NCI-H69 (cell line): ENCODE measurements around the gene CPNE7.

ENCODE experiments used
- DNase-seq: peaks from one replicate; lab custom pipeline; 2025; lab: John Stamatoyannopoulos, UW

Gene CPNE7

GRCh38 chr16:89549007-89549700 lies 26.4 kb upstream of the CPNE7 start:
- DNase-seq, result no peak

DNA sequence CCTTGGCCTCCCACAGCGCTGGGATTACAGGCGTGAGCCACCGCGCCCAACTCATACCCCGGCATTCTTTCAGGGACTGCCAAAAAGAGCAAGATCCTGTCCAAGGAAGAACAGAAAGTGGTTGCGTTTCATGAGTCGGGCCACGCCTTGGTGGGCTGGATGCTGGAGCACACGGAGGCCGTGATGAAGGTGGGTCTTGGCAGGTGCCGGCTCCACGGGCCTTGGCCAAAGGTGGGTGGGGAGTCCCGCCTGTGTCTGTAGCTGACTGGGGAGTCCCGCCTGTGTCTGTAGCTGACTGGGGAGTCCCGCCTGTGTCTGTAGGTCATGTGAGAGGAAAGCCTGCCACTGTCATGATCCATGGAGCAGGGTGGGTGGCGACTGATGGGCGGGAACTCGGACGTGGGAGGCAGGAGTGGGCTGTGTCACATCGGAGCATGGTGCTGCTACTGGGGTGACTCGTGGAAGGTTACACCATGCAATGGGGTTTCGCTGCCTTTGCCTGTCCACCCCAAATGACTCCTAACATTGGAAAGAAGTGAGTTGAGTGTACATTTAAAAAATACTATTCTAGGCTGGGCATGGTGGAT lies 25.0 kb upstream of the CPNE7 start:
- no peak for DNase-seq

GRCh38 chr16:89552329-89552728 lies 23.2 kb upstream of the CPNE7 start:
- no peak for DNase-seq

DNA sequence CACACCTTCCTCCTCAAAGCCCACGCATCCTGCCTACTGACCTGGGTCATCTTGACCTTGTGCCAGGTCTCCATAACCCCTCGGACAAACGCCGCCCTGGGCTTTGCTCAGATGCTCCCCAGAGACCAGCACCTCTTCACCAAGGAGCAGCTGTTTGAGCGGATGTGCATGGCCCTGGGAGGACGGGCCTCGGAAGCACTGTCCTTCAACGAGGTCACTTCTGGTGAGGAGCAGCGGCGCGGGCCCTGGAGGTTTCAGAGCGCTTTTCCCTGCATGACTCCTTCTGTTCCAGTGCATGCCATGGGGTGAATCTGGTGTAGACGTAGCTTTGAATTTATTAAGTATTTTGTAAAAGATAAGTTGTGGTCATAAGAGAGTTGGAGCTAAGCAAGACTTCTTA lies 22.6 kb upstream of the CPNE7 start:
- DNase-seq, result no peak

GRCh38 chr16:89553733-89554132 lies 21.8 kb upstream of the CPNE7 start:
- DNase-seq, result no peak

- no peak for DNase-seq
These were observed 21.2 kb upstream of the CPNE7 start for GRCh38 chr16:89554343-89554742.

- DNase-seq, result no peak
These were observed 20.3 kb upstream of the CPNE7 start for GRCh38 chr16:89555265-89555664.

GRCh38 chr16:89555780-89556179 lies 19.8 kb upstream of the CPNE7 start:
- DNase-seq, result no peak

GRCh38 chr16:89556750-89557689 lies 18.5 kb upstream of the CPNE7 start:
- DNase-seq, result peak; percentile 40

- no peak for DNase-seq
These were observed 17.7 kb upstream of the CPNE7 start for GRCh38 chr16:89557690-89558490.

DNA sequence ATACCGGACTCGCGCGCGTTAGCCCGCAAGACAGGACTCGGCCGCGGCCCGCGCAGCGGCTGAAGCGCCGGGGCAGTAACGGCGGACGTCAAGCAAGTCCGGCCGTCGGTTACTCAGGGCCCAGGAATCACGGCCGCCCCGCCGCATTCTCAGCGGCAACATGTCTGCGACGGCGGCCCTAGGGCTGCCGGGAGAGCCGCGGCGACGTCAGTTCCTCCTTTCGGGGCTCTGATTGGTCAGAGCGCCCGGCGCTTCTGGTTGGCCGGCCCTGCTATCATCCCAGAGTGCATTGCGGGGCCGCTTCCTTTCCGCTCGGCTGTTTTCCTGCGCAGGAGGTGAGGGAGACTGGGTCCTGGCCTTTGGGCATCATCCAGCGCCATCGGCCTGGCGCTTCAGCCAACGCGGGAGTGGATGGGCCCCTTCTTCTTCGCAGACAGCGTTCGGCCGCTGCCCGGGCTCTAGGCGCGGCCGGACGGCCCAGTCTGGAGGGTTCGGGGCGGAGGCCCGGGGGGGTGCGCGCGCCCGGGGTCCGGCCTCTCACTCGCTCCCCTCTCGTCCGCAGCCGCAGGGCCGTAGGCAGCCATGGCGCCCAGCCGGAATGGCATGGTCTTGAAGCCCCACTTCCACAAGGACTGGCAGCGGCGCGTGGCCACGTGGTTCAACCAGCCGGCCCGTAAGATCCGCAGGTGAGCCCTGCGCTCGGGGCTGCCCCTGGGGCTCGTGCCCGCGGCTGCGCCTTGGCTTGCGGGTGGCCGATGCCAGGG lies 15.0 kb upstream of the CPNE7 start, which contains the start of gene RPL13:
Gene RPL13 (plus strand): TSS at position 305 of the 764 bp plus-strand sequence. CDS start 278 bp downstream, at position 583.
- DNase-seq, result peak; percentile 93

DNA sequence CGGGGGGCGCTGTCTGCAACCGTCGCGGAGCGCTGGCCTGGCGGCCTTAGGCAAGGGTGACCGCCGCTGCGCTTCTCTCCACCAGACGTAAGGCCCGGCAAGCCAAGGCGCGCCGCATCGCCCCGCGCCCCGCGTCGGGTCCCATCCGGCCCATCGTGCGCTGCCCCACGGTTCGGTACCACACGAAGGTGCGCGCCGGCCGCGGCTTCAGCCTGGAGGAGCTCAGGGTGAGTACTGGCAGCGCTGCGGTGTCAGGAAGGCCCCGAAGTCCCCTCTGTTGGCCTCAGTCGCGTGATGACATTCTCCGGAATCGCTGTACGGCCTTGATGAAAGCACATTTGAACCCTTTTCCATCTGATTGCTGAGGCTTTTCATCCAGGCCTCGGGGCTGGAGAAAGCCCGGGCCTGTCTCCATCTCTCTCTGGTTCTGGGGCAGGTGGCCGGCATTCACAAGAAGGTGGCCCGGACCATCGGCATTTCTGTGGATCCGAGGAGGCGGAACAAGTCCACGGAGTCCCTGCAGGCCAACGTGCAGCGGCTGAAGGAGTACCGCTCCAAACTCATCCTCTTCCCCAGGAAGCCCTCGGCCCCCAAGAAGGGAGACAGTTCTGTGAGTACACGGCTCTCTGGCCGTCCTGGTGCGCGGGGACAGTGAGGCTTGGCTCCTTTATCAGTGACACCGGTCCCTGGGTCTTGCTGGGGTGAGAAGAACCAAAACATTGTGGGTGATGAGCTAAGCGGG lies 14.2 kb upstream of the CPNE7 start:
- DNase-seq, result no peak

DNA sequence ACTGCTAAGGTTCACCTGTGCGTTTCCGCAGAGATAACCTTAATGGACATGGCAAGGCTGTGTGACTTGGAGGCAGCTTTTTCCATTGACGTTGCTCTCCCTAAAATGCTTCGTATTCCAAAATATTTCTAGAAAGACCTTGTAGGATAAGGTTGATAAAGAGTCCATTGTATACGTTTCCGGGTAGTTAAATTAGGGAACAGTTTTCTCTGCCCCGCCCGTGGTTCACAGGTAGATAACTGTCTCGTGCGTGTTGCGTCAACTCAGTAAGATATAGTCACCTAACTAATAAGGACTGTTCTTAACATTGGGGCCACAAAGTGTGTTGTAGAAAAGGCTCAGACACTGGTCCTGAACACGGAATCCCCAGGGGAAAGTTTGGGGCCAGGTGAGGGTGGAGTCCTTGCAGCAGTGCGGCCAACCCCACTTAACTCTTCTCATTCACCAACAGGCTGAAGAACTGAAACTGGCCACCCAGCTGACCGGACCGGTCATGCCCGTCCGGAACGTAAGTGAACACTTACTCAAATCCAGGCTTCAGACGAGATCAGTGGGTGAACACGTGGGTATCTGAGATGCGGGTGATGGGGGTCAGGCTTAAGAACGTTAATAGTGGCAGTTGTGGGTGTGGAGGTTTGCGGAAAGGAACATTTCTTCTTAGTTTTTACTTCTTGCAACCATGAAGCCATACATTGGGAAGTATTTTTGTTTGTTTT lies 13.5 kb upstream of the CPNE7 start:
- no peak for DNase-seq

- no peak for DNase-seq
These were observed 12.6 kb upstream of the CPNE7 start for GRCh38 chr16:89562939-89563338.

DNA sequence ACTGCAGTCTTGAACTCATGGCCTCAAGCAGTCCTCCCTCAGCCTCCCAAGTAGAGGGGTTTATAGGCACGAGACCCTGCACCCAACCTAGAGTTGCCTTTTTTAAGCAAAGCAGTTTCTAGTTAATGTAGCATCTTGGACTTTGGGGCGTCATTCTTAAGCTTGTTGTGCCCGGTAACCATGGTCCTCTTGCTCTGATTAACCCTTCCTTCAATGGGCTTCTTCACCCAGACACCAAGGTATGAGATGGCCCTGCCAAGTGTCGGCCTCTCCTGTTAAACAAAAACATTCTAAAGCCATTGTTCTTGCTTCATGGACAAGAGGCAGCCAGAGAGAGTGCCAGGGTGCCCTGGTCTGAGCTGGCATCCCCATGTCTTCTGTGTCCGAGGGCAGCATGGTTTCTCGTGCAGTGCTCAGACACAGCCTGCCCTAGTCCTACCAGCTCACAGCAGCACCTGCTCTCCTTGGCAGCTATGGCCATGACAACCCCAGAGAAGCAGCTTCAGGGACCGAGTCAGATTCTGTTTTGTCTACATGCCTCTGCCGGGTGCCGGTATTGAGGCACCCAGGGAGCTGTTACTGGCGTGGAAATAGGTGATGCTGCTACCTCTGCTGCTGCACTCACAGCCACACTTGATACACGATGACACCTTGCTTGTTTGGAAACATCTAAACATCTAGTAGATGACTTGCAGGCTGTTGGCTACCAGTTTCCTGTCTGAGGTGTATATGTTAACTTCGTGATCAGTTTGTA lies 11.7 kb upstream of the CPNE7 start:
- no peak for DNase-seq

DNA sequence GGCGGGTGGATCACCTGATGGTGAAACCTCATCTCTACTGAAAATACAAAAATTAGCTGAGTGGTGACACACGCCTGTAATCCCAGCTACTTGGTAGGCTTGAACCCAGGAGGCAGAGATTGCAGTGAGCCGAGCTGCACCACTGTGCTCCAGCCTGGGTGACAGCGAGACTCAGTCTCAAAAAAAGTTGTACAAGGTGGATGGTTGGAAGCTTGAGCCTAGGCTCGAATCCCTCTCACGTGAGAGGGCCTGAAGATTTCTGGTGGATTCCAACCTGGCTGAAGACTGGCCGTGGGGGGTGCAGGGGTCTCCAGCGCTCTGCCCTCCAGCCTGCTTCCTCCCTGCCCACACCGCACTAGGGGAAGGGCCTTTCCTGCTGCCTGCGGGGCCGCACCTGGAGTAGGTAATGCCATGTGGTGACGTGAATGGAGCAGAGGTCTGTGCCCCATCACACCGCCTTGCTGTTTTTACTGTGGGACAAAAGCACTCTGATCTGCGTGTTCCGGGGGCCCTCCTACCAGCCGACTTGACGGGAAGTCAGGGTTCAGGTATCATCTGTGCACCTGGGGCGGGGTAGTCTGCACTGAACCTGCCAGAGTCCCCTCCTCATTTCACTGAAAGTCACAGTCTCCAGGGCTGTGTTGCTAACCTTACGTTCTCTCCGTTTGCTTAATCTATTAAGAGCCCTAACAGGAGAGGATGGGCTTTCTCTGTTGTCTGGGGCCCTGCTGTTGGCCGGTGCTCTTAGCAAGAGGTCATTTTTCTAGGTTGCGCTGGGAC lies 10.9 kb upstream of the CPNE7 start:
- no peak for DNase-seq

GRCh38 chr16:89565256-89565505 lies 10.4 kb upstream of the CPNE7 start:
- no peak for DNase-seq
